22Rv1 (cell line): ENCODE results near the gene CST7.

Experiments
- H3K27ac ChIP-seq: fragments of 450-650 bp; 2 replicates; pipeline ENCODE4 v1.5.1; 2017
- ZFX ChIP-seq: fragments of 450-650 bp; IDR thresholded peaks from 2 replicates; pipeline ENCODE4 v1.6.1; 2017; ENCODE audit warnings: antibody characterized with exemption, borderline replicate concordance
- TF ChIP-seq, protein P1 (sequence below): fragments of 450-650 bp; IDR thresholded peaks from 2 replicates; pipeline ENCODE4 v1.5.1; 2017; ENCODE audit warnings: mild to moderate bottlenecking

The CST7 gene

DNA sequence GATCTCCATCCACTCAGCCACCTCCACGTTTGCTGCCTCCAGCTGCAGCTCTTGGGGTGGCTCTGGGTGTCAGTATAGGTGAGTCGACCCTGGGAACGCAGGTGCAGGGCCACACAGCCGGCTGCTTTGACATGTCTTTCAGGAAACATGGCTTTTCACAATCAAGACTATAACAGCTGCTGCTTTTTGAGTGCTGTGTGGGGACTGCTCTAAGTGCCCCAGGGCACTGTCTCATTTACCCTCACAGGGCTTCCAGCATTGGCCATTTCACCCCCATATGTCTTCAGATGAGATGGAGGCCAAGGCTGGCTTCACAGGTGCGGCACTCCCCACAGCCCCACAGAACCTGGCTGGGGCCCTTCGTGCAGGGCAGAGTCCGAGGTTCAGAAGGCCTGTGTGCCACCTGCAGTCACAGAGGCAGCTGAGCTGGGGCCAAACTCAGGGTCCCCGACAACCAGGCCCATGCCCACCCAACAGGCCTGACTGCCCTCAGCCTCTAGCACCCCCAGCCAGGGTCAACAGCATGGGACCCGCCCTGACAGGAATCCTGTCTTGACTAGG lies 14.9 kb upstream of the CST7 start:
- no peak overlapping the region for H3K27ac ChIP-seq
- TF ChIP-seq, protein P1, sequence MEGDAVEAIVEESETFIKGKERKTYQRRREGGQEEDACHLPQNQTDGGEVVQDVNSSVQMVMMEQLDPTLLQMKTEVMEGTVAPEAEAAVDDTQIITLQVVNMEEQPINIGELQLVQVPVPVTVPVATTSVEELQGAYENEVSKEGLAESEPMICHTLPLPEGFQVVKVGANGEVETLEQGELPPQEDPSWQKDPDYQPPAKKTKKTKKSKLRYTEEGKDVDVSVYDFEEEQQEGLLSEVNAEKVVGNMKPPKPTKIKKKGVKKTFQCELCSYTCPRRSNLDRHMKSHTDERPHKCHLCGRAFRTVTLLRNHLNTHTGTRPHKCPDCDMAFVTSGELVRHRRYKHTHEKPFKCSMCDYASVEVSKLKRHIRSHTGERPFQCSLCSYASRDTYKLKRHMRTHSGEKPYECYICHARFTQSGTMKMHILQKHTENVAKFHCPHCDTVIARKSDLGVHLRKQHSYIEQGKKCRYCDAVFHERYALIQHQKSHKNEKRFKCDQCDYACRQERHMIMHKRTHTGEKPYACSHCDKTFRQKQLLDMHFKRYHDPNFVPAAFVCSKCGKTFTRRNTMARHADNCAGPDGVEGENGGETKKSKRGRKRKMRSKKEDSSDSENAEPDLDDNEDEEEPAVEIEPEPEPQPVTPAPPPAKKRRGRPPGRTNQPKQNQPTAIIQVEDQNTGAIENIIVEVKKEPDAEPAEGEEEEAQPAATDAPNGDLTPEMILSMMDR, result no peak
- TF ChIP-seq ZFX, result no peak

DNA sequence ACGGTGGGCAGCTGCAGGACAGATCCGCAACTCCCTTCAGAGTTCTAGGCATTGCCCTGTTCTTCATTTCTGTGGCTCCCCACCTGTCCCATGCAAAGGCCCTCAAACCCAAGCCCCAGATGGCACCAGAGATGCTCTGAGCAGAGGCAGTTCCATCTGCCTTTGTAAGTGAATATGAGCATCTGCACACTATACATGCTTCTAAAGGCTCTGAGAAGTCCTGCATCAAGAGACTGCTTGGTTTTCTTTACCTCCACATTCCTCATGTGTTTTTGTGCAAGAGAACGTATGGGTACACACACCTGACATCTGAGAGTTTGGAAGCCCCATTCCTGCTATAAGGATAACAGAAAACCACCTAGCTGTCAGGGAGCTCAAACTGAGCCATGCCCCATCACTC lies 14.4 kb upstream of the CST7 start:
- H3K27ac ChIP-seq, result no peak overlapping the region
- no peak for TF ChIP-seq ZFX
- TF ChIP-seq, protein P1, result no peak

DNA sequence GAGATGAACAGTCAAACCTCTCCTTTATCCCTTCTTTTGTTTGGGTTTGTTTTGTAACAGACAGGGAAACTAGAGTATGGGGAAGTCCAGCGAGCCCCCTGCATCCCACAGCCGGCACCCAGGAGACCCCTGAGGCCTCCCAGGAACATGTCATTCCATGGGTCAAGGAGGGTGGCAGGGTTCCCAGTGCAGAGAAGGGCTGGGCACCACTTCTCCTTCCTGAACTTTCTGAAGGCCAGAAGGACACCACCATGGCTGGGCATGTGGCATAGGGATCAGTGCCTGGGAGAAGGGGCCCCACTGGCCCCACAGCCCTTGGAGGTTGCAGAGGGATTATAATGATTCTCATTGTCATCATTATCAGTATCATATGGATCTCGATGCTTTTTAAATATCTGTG lies 13.9 kb upstream of the CST7 start:
- TF ChIP-seq, protein P1, result no peak
- TF ChIP-seq ZFX, result no peak
- H3K27ac ChIP-seq, result no peak overlapping the region

DNA sequence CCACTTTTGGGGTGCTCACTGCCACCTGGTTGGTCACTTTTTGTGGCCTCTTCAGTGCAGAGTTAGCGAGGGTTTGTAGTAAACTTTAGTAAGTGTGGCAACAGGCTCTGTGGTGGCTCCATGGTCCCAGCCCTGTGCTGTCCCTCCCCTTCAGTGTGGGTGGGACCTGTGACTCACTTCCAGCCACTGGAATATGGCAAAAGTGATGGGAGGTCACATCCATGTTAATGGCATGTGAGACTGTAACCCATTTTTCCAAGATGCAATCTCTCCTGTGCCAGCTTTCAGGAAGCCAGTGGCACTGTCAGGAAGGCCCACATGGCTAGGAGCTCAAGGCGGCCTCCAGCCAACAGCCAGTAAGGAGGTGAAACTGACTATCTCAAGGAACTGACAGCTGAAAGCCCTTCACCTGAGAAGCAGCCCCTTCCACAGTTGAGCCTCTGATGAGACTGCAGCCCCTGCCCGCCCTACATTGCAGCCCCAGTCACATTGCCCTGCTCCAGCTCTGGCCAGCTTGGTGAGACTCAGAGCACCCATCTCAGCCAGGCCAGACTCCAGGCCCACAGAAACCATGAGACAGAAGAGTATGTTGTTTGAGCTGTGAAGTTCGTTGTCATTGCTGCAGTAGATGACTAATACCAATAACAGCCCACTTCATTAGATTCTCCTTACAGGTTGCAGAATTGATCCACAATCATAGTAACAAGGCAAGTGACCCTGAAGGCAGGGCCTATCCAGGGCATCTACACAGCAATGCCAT lies 13.1 kb upstream of the CST7 start:
- TF ChIP-seq, protein P1, result no peak
- TF ChIP-seq ZFX, result no peak

DNA sequence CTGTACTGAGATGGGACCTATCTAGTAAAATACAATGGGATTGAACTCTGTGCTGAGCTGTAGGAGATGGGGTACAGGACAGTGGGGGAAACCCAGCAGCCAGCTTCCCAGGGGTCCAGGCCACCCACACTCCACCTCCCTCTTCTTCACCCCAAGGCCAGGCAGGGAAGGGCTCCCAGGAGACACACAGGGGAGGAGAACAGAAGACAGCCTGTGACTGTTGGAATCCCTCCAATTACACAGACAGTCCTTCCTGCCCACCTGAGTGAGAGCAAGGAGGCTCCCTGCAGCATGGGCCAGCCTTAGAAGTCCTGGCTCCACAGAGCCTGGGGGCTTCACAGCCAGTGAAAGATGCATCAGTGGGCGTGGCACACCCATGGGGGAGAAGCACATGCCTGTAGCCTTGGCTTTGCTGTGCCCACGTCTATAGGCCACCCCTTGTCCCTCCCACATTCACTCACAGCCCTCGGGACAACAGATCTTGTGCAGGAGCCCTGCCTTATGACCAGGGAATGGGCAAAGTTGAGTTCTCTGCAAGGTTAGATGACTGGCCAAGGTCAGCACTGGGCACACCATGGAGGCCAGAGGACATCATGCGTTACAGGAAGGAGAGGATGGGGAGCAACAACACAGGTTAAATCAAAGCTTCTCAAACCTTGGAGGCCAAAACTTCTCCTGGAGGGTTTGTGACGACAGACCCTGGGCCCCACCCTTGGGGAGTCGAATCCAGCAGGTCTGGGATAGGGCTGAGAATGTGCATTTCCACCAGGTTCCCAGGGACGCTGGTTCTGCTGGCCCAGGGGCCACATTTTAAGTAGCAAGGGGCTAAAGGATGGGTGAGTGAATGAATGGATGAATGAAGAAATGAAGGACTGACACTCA lies 12.3 kb upstream of the CST7 start:
- no peak overlapping the region for H3K27ac ChIP-seq
- no peak for TF ChIP-seq ZFX
- TF ChIP-seq, protein P1, result no peak

More for the DNA sequence above, 13.1 kb upstream of the CST7 start:
- H3K27ac ChIP-seq, result no peak overlapping the region

DNA sequence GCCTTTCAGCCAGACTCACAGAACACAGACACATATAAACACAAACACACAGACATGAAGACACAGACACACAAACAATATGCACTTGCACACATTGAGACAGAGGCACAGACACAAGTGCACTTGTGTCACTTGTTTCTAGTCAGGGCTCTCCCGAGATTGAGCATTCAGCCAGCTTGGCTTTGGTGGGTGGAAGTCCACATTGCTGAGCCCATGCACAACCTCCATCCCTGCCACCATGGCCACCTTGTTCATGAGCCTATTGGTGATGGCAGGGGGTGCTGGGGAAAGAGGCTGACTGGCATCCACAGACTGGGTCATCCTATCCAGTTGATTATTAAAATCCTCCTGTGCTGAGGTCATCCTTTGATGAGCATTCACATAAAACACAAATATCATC lies 11.5 kb upstream of the CST7 start:
- TF ChIP-seq, protein P1, result no peak
- no peak for TF ChIP-seq ZFX
- no peak overlapping the region for H3K27ac ChIP-seq
